K562 (cell line): ENCODE measurements around the gene TSEN34. TPM values are rescaled to one million over a fixed set of nuclear protein-coding genes. Genes with fewer than 3 reads are reported as not detected.

Experiments used
- ATAC-seq: fragments of 200-7000 bp; cut with Tn5 transposase; 3 replicates; pipeline ENCODE4 v1.9.1; 2020; ENCODE audit warnings: moderate library complexity
- BruUV-seq: library from RNA; stranded (reverse); fragments of 400-500 nt; replicated peaks from 2 replicates; lab custom pipeline; 2021; lab: Mats Ljungman, UMichigan
- CTCF ChIA-PET: fragments of 300-600 bp; formaldehyde crosslinking; extraction: SDS; loops from one replicate; lab custom pipeline; 2021; ENCODE audit warnings: low intra/inter-chr PET ratio; lab: Yijun Ruan, JAX
- POLR2A ChIA-PET: fragments of 300-600, 350-650 bp; sonication (Branson Sonifier 250); formaldehyde crosslinking; extraction: SDS; loops from one replicate; lab custom pipeline; 2021; ENCODE audit warnings: antibody characterized with exemption, inconsistent platforms; lab: Yijun Ruan, JAX
- DNase-seq, 4 experiments: peaks; one replicate each; pipeline versions ENCODE4 v3.0.0 to v3.0.0-alpha.2; 2011 to 2018; ENCODE audit warnings: low spot score in 3 of 4, mixed read lengths in 3 of 4; ENCODE audit errors: extremely low read depth in 1 of 4
- FAIRE-seq: peaks from 2 replicates; lab custom pipeline; 2011; peaks lifted over from hg19 to GRCh38; lab: Jason Lieb, UNC
- H2AFZ ChIP-seq: 2 replicates; pipeline ENCODE4 v1.6.0; 2011; ENCODE audit warnings: low read depth, low read length, control low read depth, inconsistent platforms
- H3K27ac ChIP-seq: fragments of 200-600 bp; 3 replicates; pipeline ENCODE4 v1.8.0; 2011; ENCODE audit warnings: low read depth, mild to moderate bottlenecking, control low read depth, inconsistent platforms, low read length, moderate library complexity, mixed read lengths; ENCODE audit errors: extremely low read depth
- H3K27me3 ChIP-seq, 2 experiments: fragments of 300-600 bp in 1 of 2; 2 replicates in 1 of 2; 3 replicates in 1 of 2; pipeline versions ENCODE4 v1.6.0 to v1.8.0; 2011; ENCODE audit warnings: inconsistent platforms in 2 of 2, low read length in 2 of 2, mild to moderate bottlenecking in 1 of 2, mixed read lengths in 1 of 2, moderate library complexity in 1 of 2; ENCODE audit not compliant: control insufficient read depth in 2 of 2, insufficient read depth in 2 of 2
- H3K36me3 ChIP-seq: fragments of 300-600 bp; 3 replicates; pipeline ENCODE4 v1.8.0; 2011; ENCODE audit warnings: mild to moderate bottlenecking, low read length, inconsistent platforms; ENCODE audit not compliant: control insufficient read depth, insufficient read depth
- H3K4me1 ChIP-seq, 2 experiments: fragments of 200-600 bp in 1 of 2; replicated peaks in 1 of 2; 2 replicates in 1 of 2; 3 replicates in 1 of 2; pipeline versions ENCODE4 v1.5.1 to v1.8.0; 2011; ENCODE audit warnings: inconsistent platforms in 2 of 2, low read length in 2 of 2, mild to moderate bottlenecking in 1 of 2, mixed read lengths in 1 of 2, moderate library complexity in 1 of 2; ENCODE audit not compliant: control insufficient read depth in 2 of 2, insufficient read depth in 2 of 2
- H3K4me2 ChIP-seq: 2 replicates; pipeline ENCODE4 v1.6.1; 2011; ENCODE audit warnings: low read length, control low read depth, inconsistent platforms, mixed read lengths; ENCODE audit not compliant: insufficient read depth
- H3K4me3 ChIP-seq: fragments of 200-600 bp; sonication (generic), shearing (Covaris generic); 2 replicates; pipeline ENCODE4 v1.5.1; 2016; ENCODE audit warnings: control low read depth, inconsistent platforms
- H3K79me2 ChIP-seq: fragments of 200-600 bp; 3 replicates; pipeline ENCODE4 v1.8.0; 2011; ENCODE audit warnings: low read length, inconsistent platforms; ENCODE audit not compliant: control insufficient read depth, insufficient read depth
- H3K9ac ChIP-seq, 2 experiments: 2 replicates each; pipeline versions ENCODE4 v1.6.0 to v1.6.1; 2011; ENCODE audit warnings: low read depth in 2 of 2, low read length in 2 of 2, control low read depth in 1 of 2, inconsistent platforms in 1 of 2, mild to moderate bottlenecking in 1 of 2, mixed read lengths in 1 of 2; ENCODE audit not compliant: insufficient read depth in 1 of 2
- H3K9me1 ChIP-seq: one replicate; pipeline ENCODE4 v1.6.0; 2011; ENCODE audit warnings: inconsistent platforms, mild to moderate bottlenecking, low read length, moderate library complexity; ENCODE audit not compliant: control insufficient read depth, insufficient read depth
- H3K9me3 ChIP-seq: replicated peaks from 2 replicates; pipeline ENCODE4 v1.5.1; 2011; ENCODE audit warnings: low read depth, low read length, inconsistent platforms; ENCODE audit not compliant: control insufficient read depth, insufficient read depth
- H4K20me1 ChIP-seq: replicated peaks from 2 replicates; pipeline ENCODE4 v1.6.1; 2011; ENCODE audit warnings: low read length, inconsistent platforms, mixed read lengths; ENCODE audit not compliant: control insufficient read depth, insufficient read depth
- POLR2G ChIP-seq: fragments of 200-400 bp; formaldehyde crosslinking; IDR thresholded peaks from 2 replicates; pipeline ENCODE4 v1.6.1; 2017; ENCODE audit warnings: low read depth, mild to moderate bottlenecking, antibody characterized with exemption, low read length, moderate library complexity
- SIN3A ChIP-seq, 2 experiments: fragments of 150-350 bp in 1 of 2; IDR thresholded peaks; 2 replicates each; pipeline ENCODE4 v1.6.1; 2011 to 2016; ENCODE audit warnings: borderline replicate concordance in 2 of 2, low read depth in 2 of 2, low read length in 2 of 2, mild to moderate bottlenecking in 2 of 2, moderate library complexity in 2 of 2; ENCODE audit not compliant: control insufficient read depth in 1 of 2
- VEZF1 ChIP-seq: fragments of 200-800 bp; sonication (Bioruptor generic); IDR thresholded peaks from 2 replicates; pipeline ENCODE4 v1.6.1; 2017; ENCODE audit warnings: missing genetic modification characterization, missing compliant biosample characterization
- ZNF696 ChIP-seq: fragments of 250-450 bp; sonication (Bioruptor Pico); conservative IDR thresholded peaks from 2 replicates; pipeline ENCODE4 v1.4.0; 2020; ENCODE audit warnings: mild to moderate bottlenecking, moderate library complexity
- ZNF740 ChIP-seq, 3 experiments: fragments of 200-800 bp in 1 of 3; sonication (Bioruptor generic) in 1 of 3; sonication (generic) in 1 of 3; formaldehyde crosslinking in 1 of 3; IDR thresholded peaks; 2 replicates each; pipeline versions ENCODE4 v1.6.1 to v1.8.0; 2016 to 2022; ENCODE audit warnings: mild to moderate bottlenecking in 2 of 3, missing compliant biosample characterization in 2 of 3, missing genetic modification characterization in 2 of 3, missing genetic modification reagents in 1 of 3
- WGBS: fragments of 100-300 bp; shearing (Covaris generic); methylation state at CpG from one replicate; pipeline ENCODE4 v1.1.6; 2016; ENCODE audit warnings: low coverage, mixed read lengths; ENCODE audit not compliant: insufficient coverage; ENCODE audit errors: missing lambda C conversion rate; 5-methylcytosine and 5-hydroxymethylcytosine counted together
- in situ Hi-C: fragments of 300-500 bp; cut with MboI; formaldehyde crosslinking; loops from 4 replicates; pipeline ENCODE4 v1.15.0; 2018; ENCODE audit warnings: inconsistent platforms, mixed read lengths
- intact Hi-C: fragments of 100-400 bp; cut with micrococcal nuclease; formaldehyde crosslinking; loops from 2 replicates; pipeline ENCODE4 v1.14.2; 2022
- polyA plus RNA-seq, 8 experiments: library from polyadenylated mRNA; depleted of rRNA in 4 of 8; stranded (reverse) in 5 of 8; unstranded in 3 of 8; fragments of >200 nt; fragmentation: Nextera tagmentation in 2 of 8; fragmentation: Illumina TruSeq in 1 of 8; extraction: Ambion mirVana in 2 of 8; extraction: Trizol in 1 of 8; gene quantifications; 2 replicates each; pipeline versions ENCODE4 v1.2.1 to v1.2.3, GENCODE V29; 2011 to 2014; ENCODE audit warnings: inconsistent platforms in 1 of 8, missing spikeins in 1 of 8
- total RNA-seq, 7 experiments: library from RNA; depleted of rRNA in 6 of 7; stranded (reverse); fragments of >200 nt in 6 of 7; fragmentation: Illumina TruSeq in 2 of 7; extraction: Trizol in 2 of 7; gene quantifications; 2 replicates each; pipeline versions ENCODE4 v1.2.1 to v1.2.3, GENCODE V29; 2011 to 2021; ENCODE audit warnings: low replicate concordance in 1 of 7

TSEN34 gene
- total and polyA plus RNA-seq, 9 of the 15 experiments (the other 6 are each of a cell fraction or from before 2014, with no cell fraction given) = 3.1 to 57.6 (median 29.5) TPM

DNA sequence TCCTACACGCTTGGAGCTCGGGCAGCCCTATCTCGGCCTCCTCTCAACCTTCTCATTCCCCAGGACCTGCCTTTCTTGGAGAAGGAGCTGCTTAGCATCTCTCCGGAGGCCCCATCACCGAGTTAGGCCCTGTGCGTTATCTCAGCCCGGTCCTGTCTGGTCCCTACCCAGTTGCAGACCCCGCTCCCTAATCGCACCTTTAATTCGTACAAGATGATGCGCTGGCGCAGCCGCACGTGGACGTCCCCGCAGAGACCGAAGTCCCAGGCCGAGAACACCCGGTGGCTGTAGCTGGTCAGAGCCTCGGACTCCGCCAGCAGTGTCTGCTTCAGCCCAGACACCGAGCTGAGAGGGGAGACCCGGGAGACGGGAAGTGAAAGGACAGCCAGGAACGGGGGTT lies 25.9 kb upstream of the TSEN34 start:
- CTCF ChIA-PET = interaction anchor here (1.6 kb wide), 1 partner anchor 66 kb away, joined by 7 read pairs; no protein-coding TSS in a partner anchor
- 70% methylated on average over 25 of the region's 25 CpGs for WGBS
- no peaks in the 10 kb centered on the region for H3K9me3 ChIP-seq
- H3K36me3 ChIP-seq = no peaks in the 10 kb centered on the region
- H4K20me1 ChIP-seq = 0 out of 2 replicates have a peak, but pooled peaks cover 10% of the 10 kb centered on the region
- FAIRE-seq (no peak), ATAC-seq (no peak), DNase-seq (no peak)
- no peak overlapping the region for H3K27ac ChIP-seq
- intact Hi-C loops = no loop called here
- H3K9me1 ChIP-seq = no peaks in the 10 kb centered on the region
- no peak overlapping the region for H3K4me3 ChIP-seq
- POLR2A ChIA-PET = interaction anchor here (0.7 to 1.1 kb wide), 4 partner anchors 11 to 36 kb away, joined by 3 to 5 read pairs (median 4); partner anchors contain the start of gene MBOAT7
- in situ Hi-C loops = no loop called here
- no peak overlapping the region for H3K4me2 ChIP-seq
- H2AFZ ChIP-seq = no peak overlapping the region
- peak; percentile 27; the same call in 1 of the 2 replicates for TF ChIP-seq POLR2G
- TF ChIP-seq SIN3A (IDR thresholded peaks at IDR 0.05; ENCODE audit: borderline replicate concordance in 2 of 2, control insufficient read depth in 1 of 2, low read depth in 2 of 2, low read length in 2 of 2) = 0 out of 4 replicates have a peak, but pooled peaks of 1 of the 2 experiments have one; percentile 22
- no peak for TF ChIP-seq ZNF696
- TF ChIP-seq VEZF1 (CRISPR knock-in tag) = no peak
- TF ChIP-seq ZNF740 (CRISPR knock-in tag; IDR thresholded peaks at IDR 0.05) = no peak
- TF ChIP-seq ZNF740 (tag; IDR thresholded peaks at IDR 0.05) = no peak
- H3K9ac ChIP-seq = no peak overlapping the region
- peaks cover 14 to 58% of the 10 kb centered on the region in 2 experiments for H3K4me1 ChIP-seq
- BruUV-seq = no TSS peak
- no peaks in the 10 kb centered on the region for H3K27me3 ChIP-seq
- peaks cover 7% of the 10 kb centered on the region; the same call in 2 of the 3 replicates for H3K79me2 ChIP-seq
